Esophagus muscularis mucosa (tissue), 3 donors: ENCODE measurements around the gene CTDNEP1.

Source experiments
- POLR2AphosphoS5 ChIP-seq, 2 donors: sonication (generic); formaldehyde crosslinking; IDR thresholded peaks; one replicate each; pipeline ENCODE4 v1.6.1; 2017; ENCODE audit warnings: antibody characterized with exemption in 2 of 2
- TF ChIP-seq, protein P1 (sequence below), 3 experiments: fragments of 200-600 bp in 2 of 3; fragments of 450-650 bp in 1 of 3; sonication (generic) in 2 of 3; IDR thresholded peaks; one replicate each; pipeline ENCODE4 v1.5.1; 2017 to 2019; ENCODE audit warnings: antibody characterized with exemption in 3 of 3, mild to moderate bottlenecking in 2 of 3, moderate library complexity in 1 of 3

DNA sequence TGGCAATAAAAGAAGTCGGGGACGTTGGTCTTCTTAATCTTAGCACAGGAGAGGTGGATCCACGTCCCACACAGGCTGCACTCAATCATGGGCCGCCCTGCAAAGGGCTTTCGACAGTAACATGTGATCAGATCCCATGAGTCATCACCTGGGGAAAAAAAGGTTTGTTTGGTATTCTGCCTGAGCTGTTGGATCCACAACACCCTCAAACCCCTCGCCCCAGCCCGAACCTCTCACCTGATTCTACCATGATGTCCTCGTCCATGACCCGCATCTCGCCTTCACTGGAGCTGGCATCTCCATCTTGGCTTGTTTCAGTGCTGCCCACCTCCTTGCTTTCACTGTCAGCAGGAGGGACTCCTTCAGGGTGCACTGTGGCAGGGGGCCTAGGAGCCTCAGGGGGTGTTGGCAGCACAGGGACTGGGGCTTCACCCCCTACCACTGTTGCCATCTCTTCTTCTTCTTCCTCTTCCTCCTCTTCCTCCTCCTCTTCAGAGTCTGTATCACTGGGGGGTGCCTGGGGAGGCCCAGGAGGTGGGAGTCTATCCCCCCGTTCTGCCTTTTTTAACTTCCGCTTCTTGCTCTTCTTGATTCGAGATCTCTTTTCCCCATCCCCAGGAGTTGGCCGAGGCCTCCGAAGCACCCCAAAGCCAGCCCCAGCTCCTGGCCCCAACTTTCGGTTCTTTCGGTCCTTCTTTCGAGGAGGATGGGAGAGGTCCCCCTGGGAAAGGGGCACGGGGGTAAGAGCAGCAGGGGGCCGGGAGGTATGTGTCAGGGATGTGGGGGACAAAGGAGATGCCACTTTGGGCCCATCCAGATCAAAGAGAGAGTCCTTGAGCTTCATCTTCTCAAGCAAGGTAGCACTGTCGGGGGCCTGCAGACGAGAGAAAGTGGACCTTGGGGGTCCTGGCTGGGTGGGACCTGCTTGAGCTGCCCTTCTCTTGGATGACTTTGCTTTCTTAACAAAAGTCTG is 15.6 kb downstream of the CTDNEP1 start:
- TF ChIP-seq, protein P1, sequence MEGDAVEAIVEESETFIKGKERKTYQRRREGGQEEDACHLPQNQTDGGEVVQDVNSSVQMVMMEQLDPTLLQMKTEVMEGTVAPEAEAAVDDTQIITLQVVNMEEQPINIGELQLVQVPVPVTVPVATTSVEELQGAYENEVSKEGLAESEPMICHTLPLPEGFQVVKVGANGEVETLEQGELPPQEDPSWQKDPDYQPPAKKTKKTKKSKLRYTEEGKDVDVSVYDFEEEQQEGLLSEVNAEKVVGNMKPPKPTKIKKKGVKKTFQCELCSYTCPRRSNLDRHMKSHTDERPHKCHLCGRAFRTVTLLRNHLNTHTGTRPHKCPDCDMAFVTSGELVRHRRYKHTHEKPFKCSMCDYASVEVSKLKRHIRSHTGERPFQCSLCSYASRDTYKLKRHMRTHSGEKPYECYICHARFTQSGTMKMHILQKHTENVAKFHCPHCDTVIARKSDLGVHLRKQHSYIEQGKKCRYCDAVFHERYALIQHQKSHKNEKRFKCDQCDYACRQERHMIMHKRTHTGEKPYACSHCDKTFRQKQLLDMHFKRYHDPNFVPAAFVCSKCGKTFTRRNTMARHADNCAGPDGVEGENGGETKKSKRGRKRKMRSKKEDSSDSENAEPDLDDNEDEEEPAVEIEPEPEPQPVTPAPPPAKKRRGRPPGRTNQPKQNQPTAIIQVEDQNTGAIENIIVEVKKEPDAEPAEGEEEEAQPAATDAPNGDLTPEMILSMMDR (IDR thresholded peaks at IDR 0.05): no peak
- TF ChIP-seq POLR2AphosphoS5 (IDR thresholded peaks at IDR 0.05): no peak
